Stimulated activated CD4-positive, alpha-beta T cell treated with anti-CD3 and anti-CD28 coated beads, Interleukin-1b, Interleukin-23, amount 100 ng/mL, for 1 hour (primary cell): ENCODE results near the gene GPC3.
"Not testable (repeated sequence)": the region's sequence is repeated elsewhere in the genome, so short reads cannot be mapped to it uniquely, and the experiment has no call there.

ENCODE experiments used
- DNase-seq, 2 donors: peaks; one replicate each; pipeline ENCODE4 v3.0.0-alpha.2; 2020; ENCODE audit warnings: low read depth in 2 of 2

GPC3 gene

GRCh38 chrX:133771086-133771646, 214.2 kb downstream of the GPC3 start:
- no peak for DNase-seq

- DNase-seq = not testable (repeated sequence)
Observed at GRCh38 chrX:133762976-133763548, 222.3 kb downstream of the GPC3 start.

- DNase-seq = no peak
Observed at GRCh38 chrX:133754657-133755056, 230.7 kb downstream of the GPC3 start.

- no peak for DNase-seq
Observed at GRCh38 chrX:133749951-133750350, 235.4 kb downstream of the GPC3 start.

- DNase-seq = no peak
Observed at GRCh38 chrX:133749370-133749769, 236.0 kb downstream of the GPC3 start.

DNA sequence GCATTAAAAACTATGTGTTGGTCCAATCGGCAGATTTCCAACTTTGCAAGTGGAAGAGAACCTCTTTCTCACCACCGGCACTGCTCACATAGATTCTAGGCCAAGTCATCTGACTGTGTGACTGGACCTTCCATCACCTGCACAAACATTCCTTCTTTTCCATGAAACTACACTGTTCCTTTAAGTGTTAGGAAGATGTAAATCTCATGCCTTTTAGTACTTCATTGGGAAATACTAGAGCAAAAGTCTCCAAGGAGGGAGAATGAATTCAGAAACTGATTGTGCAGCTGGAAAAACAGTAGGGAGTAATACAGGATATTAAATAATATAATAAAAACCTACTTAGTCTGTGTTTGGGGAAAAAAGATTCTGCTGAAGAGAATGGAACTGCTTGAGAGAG, 238.2 kb downstream of the GPC3 start:
- DNase-seq = no peak

DNA sequence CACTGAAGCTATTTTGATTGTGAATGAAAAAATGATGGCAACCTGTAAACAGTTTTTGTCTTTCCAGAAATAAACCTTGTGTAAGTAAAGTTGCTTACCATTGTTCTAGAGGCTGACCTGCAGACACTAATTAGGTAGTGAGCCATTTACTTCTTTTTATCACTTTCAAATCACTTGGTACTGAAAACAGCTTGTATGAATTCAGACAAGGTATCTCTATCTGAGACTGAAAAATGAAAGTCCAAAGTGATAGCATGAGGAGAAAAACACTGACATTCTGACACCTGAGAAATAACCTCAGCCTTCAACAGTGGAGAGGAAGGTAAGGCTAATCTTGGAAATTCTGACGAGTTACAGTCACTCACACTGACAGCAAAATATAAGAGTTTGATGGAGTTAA, 238.8 kb downstream of the GPC3 start:
- DNase-seq = no peak

- no peak for DNase-seq
Observed at GRCh38 chrX:133745349-133745748, 240.0 kb downstream of the GPC3 start.

- no peak for DNase-seq
Observed at GRCh38 chrX:133742602-133743305, 242.6 kb downstream of the GPC3 start.

DNA sequence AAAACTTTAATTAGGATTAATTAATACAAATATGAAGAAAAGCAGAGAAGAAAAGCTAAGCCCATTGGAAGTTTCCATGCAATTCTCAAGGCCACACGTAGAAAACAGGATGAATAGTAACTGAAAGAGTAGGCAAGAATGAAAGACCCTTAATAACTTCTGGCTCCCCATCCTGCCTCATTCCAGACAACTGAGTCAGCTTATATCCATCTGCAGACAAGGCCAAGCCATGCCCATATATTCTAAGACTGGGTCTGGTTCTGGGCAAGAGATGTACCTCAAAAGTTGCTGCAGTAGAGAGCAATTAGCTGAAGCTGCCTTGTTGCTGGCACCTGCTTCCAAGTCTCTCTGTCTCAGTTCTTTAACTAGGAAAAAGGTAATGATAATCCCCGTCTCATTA, 244.1 kb downstream of the GPC3 start:
- DNase-seq = no peak

GRCh38 chrX:133726642-133727041, 258.8 kb downstream of the GPC3 start:
- no peak for DNase-seq

DNA sequence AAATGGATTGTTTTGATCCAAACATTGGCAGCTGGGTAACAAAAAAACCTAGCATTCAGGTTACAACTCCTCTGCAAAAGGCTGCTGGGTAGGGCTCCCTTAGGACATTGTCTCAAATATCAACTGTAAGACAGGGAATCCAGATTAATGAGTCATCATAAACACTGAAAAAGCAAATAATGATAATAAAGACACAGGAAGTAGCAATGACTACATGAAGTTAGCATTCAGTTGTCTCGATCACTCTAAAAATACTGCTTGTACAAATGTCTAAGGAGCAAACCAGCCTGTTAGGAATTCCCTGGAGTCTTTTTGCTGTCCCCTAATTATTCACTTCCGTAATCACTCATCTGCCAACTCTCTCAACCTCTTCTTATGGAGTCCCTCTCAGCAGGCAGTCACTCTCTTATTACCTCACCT, 259.2 kb downstream of the GPC3 start:
- DNase-seq = no peak

DNA sequence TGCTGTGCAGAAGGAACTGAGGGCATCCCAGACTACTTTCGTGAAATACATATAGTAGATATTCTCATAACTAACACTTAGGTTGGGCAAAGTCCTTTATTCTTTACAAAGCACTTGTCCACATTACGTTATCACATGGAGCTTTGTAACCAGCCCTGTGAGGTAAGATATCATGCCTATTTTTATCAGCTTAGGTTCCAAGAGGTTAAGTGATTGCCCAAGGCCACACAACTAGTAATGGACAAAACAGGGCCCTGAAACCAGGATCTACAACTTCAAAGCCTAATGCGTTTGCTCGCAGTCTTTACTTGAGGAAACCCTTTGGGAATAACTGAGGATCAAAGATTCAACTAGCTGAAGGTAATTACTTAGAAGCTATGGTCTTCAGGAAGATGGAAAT, 261.5 kb downstream of the GPC3 start:
- DNase-seq = no peak

GRCh38 chrX:133722756-133723155, 262.6 kb downstream of the GPC3 start:
- DNase-seq = no peak

DNA sequence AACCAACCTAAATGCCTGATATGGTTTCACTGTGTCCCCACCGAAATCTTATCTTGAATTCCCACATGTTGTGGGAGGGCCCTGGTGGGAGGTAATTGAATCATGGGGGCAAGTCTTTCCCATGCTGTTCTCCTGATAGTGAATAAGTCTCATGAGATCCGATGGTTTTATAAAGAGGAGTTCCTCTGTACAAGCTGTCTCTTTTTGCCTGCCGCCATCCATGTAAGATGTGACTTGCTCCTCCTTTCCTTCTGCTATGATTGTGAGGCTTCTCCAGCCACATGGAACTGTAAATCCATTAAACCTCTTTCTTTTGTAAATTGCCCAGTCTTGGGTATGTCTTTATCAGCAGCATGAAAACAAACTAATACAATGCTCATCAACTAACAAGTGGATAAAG, 265.1 kb downstream of the GPC3 start:
- DNase-seq = not testable (repeated sequence)

DNA sequence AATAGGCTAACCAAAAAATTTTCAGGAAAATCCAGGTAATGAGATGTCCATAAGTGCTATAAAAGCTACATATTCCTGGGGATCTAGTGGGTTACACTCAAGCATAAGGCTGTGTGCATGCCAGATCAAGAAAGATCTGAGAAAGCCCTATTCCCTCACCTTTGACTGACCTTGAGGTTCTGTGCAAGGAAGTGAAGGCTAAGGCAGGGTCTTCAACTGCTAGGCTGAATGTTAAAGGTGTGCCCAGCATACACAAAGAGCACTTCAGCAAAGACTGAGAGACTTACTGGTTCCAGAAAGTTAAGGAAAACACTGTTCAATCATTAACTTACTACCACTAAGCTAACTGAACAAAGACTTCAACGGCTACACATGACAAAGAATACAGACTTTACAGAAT, 269.7 kb downstream of the GPC3 start:
- DNase-seq = no peak

DNA sequence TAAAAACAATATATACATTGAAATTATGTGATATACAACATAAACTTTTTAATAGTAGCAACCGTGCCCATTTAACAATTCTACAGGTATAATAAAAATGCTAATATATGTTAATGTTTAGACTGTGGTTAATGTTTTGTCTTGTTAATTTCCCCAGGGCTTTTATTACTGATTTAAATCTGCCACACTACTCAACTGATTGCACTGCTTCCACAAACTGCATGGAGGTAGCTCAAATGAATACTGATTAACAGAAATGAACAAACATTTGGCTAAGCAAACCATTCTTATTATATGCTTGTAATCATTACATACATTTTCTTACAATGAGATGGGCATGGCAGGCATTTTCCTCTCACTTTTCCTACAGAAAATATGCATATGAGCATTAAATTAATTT, 275.9 kb downstream of the GPC3 start:
- DNase-seq = no peak

GRCh38 chrX:133706890-133707289, 278.5 kb downstream of the GPC3 start:
- no peak for DNase-seq

DNA sequence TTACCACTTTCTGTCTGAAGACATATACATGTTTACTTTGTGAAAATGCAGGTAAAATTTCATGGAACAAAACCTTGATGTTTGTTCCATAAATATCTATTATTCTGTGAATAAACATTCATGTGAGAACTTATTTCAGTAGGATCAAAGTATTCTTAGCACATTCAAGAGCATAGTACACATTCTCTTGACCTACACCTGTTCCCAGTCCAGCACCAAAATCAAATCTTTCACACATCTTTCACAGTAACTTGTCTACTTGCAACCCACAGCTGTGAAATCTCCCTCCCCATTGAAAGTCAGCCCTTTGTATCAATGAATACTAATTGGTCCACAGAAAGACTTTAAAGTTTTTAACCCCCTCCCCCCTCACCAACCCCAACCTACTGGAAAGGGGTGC, 283.2 kb downstream of the GPC3 start:
- no peak for DNase-seq

DNA sequence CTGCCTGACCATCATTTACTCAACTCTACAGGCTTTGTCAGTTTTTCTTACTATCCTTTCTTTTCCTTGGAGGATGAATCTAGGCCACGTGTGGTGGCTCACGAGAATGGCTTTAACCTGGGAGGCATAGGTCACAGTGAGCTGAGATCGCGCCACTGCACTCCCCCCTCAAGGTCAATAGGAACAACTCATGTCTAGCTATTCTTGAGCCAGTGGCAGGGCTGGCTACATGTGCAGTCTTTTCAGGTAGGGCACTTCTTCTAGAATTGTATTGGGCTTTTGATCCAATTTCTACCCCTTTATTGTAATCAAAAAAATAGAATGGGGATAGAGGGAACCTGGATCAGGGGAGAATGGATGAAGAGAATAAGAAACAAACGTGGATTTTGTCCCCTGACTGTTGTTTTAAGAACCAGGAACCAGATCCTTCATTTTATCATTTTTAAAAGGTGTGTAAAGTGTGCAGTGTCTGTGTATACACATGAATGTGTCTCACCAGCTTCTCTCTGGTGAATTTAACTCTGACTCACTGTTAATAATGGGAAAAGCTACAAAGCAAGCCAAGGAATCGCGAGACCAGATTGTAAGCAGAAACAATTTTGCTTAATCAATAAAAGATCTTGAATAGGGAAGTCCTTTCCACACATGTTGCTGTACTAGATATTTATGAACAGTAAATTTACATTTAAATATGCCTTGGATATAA, 286.2 kb downstream of the GPC3 start:
- DNase-seq = no peak

- DNase-seq = no peak
Observed at GRCh38 chrX:133698298-133698697, 287.1 kb downstream of the GPC3 start.

DNA sequence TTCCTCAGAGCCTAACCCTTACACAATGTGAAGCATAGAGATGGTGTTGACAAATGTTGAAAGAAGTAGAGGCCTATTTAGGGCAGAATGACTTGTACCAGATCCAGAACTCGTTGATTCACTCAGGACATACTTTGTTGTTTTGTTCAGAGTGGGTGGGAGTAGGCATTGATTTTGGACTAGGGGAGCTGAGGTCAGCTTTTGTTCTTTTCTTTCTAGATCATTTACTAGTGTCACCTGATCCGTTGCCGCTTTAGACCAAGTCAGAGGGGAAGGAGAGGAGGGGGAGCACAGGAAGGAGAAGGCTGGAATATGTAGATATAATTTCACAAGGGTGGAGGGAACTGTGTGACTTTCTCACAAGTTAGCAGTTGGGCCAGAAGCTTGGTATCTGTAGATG, 287.7 kb downstream of the GPC3 start:
- DNase-seq = no peak
